ENCODE data around the gene BTBD19. TPM values are rescaled to one million over a fixed set of nuclear protein-coding genes. Genes with fewer than 3 reads are reported as not detected.

Gene BTBD19
- total and polyA plus RNA-seq, 9 of the 15 experiments (the other 6 are each of a cell fraction or from before 2014, with no cell fraction given): 0.22 to 2.0 (median 0.95) TPM

GRCh38 chr1:44775078-44775929 lies 33.0 kb upstream of the BTBD19 start, which contains the start of gene RPS8 (continued):
- TF ChIP-seq NKRF (IDR thresholded peaks at IDR 0.05; ENCODE audit: borderline replicate concordance) (peak; percentile 99), FOS (IDR thresholded peaks at IDR 0.05; ENCODE audit: extremely low read depth, insufficient read length) (no peak), FOXO4 (CRISPR knock-in tag; IDR thresholded peaks at IDR 0.05) (no peak), E2F6 (IDR thresholded peaks at IDR 0.05; ENCODE audit: borderline replicate concordance in 1 of 2, extremely low read depth in 1 of 2, insufficient read depth in 1 of 2, insufficient read length in 1 of 2, low read depth in 1 of 2, low read length in 1 of 2, poor library complexity in 1 of 2, severe bottlenecking in 1 of 2) (peak; percentile 54 to 78), CREM (IDR thresholded peaks at IDR 0.05; ENCODE audit: low read depth) (peak; percentile 100), ARID3B (CRISPR knock-in tag; IDR thresholded peaks at IDR 0.05; ENCODE audit: borderline replicate concordance) (no peak), ZNF232 (CRISPR knock-in tag; IDR thresholded peaks at IDR 0.05) (peak; percentile 69; the same call in 1 of the 2 replicates), HINFP (tag; conservative IDR thresholded peaks at IDR 0.05; ENCODE audit: low read depth) (no peak), ZNF76 (CRISPR knock-in tag; IDR thresholded peaks at IDR 0.05; ENCODE audit: borderline replicate concordance) (no peak; the same call in 1 of the 2 replicates), RBM22 (IDR thresholded peaks at IDR 0.05; ENCODE audit: low read depth, low read length, poor library complexity, severe bottlenecking) (peak; percentile 98), GTF3C2 (IDR thresholded peaks at IDR 0.05; ENCODE audit: borderline replicate concordance, extremely low read depth, insufficient read length) (no peak), ZNF780A (CRISPR knock-in tag; IDR thresholded peaks at IDR 0.05) (no peak), XRCC5 (IDR thresholded peaks at IDR 0.05; ENCODE audit: low read depth, low read length) (no peak; the same call in 1 of the 2 replicates), TCF3 (CRISPR knock-in tag; IDR thresholded peaks at IDR 0.05) (no peak; the same call in 1 of the 2 replicates)

All from K562 (cell line).